Fibroblast of mammary gland (primary cell): Measurements from ENCODE around the gene FAM111A.

Experiments used
- DNase-seq: peaks from one replicate; pipeline ENCODE4 v3.0.0-alpha.2; 2010; ENCODE audit warnings: low read depth
- H3K4me3 ChIP-seq: 2 replicates; pipeline ENCODE4 v1.5.1; 2011; ENCODE audit warnings: low read depth, mild to moderate bottlenecking, low read length, moderate library complexity; ENCODE audit not compliant: control insufficient read depth
- TF ChIP-seq, protein P1 (sequence below): conservative IDR thresholded peaks from 2 replicates; pipeline ENCODE4 v1.5.1; 2011; ENCODE audit warnings: low read depth, low read length, inconsistent platforms; ENCODE audit not compliant: control insufficient read depth, insufficient read depth

The FAM111A gene

GRCh38 chr11:59175091-59175501 is 32.4 kb downstream of the FAM111A start:
- TF ChIP-seq, protein P1, sequence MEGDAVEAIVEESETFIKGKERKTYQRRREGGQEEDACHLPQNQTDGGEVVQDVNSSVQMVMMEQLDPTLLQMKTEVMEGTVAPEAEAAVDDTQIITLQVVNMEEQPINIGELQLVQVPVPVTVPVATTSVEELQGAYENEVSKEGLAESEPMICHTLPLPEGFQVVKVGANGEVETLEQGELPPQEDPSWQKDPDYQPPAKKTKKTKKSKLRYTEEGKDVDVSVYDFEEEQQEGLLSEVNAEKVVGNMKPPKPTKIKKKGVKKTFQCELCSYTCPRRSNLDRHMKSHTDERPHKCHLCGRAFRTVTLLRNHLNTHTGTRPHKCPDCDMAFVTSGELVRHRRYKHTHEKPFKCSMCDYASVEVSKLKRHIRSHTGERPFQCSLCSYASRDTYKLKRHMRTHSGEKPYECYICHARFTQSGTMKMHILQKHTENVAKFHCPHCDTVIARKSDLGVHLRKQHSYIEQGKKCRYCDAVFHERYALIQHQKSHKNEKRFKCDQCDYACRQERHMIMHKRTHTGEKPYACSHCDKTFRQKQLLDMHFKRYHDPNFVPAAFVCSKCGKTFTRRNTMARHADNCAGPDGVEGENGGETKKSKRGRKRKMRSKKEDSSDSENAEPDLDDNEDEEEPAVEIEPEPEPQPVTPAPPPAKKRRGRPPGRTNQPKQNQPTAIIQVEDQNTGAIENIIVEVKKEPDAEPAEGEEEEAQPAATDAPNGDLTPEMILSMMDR, result no peak
- DNase-seq, result no peak
- no peak overlapping the region for H3K4me3 ChIP-seq

- TF ChIP-seq, protein P1, result no peak
- H3K4me3 ChIP-seq, result no peak overlapping the region
- peak; percentile 34 for DNase-seq
Measured at GRCh38 chr11:59176330-59176729, 33.7 kb downstream of the FAM111A start.

DNA sequence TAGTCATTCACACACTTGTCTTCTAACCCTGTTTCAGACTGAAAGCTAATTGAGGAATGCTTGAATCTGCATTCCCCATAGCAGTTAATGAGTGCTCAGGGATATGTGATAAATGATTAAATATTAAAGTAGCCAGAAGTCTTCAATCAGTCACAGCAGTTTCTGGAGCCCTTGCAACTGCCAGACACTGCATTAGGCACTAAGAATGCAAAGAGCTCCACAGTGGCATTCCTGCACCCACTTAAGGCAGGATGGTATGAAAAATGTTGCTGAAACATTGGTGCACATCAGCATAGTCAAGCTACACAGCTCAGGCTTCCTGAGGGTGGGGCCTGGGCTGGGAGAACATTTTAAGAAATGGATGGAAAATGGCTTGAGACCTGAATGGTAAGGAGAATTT is 35.7 kb downstream of the FAM111A start:
- TF ChIP-seq, protein P1, result no peak
- no peak for DNase-seq

GRCh38 chr11:59179121-59179520 is 36.5 kb downstream of the FAM111A start:
- DNase-seq, result no peak
- no peak overlapping the region for H3K4me3 ChIP-seq
- TF ChIP-seq, protein P1, result no peak

More for the DNA sequence above, 35.7 kb downstream of the FAM111A start:
- no peak overlapping the region for H3K4me3 ChIP-seq

DNA sequence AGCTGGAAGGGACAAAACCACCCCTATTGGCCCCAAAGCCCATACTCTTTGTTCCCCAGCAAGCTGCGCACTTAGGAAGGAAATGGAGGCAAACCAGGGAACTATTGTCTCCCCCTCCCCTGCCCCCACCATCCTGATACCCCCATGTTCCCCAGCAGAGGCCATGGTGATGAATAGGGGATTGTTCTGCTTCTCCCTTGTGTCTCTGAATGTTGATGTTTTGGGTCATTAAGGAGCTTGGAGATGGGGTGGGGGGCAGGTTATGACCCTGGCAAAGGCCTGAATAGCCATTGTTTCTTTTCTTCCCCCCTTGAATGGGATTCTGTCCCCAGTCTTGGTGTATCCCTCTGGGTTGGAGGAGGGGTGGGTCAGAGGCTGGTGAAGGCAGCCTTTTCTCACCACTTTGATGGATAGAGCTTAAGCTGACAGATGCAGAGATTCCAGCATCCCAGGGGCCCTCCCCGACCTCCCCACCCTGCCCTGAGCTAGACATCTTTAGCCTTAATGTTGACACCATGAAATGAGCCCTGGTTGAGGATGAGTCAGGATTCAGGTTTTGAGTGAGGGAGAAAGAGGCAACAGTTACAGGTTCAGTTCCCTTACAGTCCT is 37.6 kb downstream of the FAM111A start:
- DNase-seq, result no peak
- H3K4me3 ChIP-seq, result no peak overlapping the region
- TF ChIP-seq, protein P1, result no peak

GRCh38 chr11:59180907-59181306 is 38.3 kb downstream of the FAM111A start:
- no peak overlapping the region for H3K4me3 ChIP-seq
- DNase-seq, result no peak

More at GRCh38 chr11:59180907-59181306, 38.3 kb downstream of the FAM111A start:
- TF ChIP-seq, protein P1, result no peak
